GM12878 (cell line): Measurements from ENCODE around the gene DNAH17. TPM values are rescaled to one million over a fixed set of nuclear protein-coding genes. Genes with fewer than 3 reads are reported as not detected.

Experiments
- ATAC-seq: fragments of 200-7000 bp; cut with Tn5 transposase; 3 replicates; pipeline ENCODE4 v1.9.1; 2020; ENCODE audit warnings: mild to moderate bottlenecking, moderate library complexity
- BruUV-seq: library from RNA; stranded (reverse); fragments of 400-500 nt; replicated peaks from 2 replicates; lab custom pipeline; 2021; lab: Mats Ljungman, UMichigan
- CTCF ChIA-PET: fragments of 300-600 bp; sonication (Branson Sonifier 250); formaldehyde crosslinking; extraction: SDS; loops from one replicate; lab custom pipeline; 2021; ENCODE audit warnings: inconsistent platforms; lab: Yijun Ruan, JAX
- POLR2A ChIA-PET: fragments of 350-600 bp; formaldehyde crosslinking; extraction: SDS; loops from one replicate; lab custom pipeline; 2021; ENCODE audit warnings: inconsistent platforms; lab: Charles Lee
- RAD21 ChIA-PET: fragments of 300-600 bp; sonication (Branson Sonifier 250); formaldehyde crosslinking; loops from one replicate; lab custom pipeline; 2023; ENCODE audit warnings: antibody characterized with exemption; ENCODE audit not compliant: unreplicated experiment; lab: Charles Lee
- SMC1A ChIA-PET: fragments of 300-600 bp; sonication (Branson Sonifier 250); formaldehyde crosslinking; loops from one replicate; lab custom pipeline; 2023; ENCODE audit not compliant: unreplicated experiment, uncharacterized antibody; lab: Charles Lee
- DNase-seq: peaks from one replicate; pipeline ENCODE4 v3.0.0-alpha.2; 2011; ENCODE audit warnings: low read depth, low spot score
- FAIRE-seq: peaks from 3 replicates; lab custom pipeline; 2011; peaks lifted over from hg19 to GRCh38; lab: Jason Lieb, UNC
- H2AFZ ChIP-seq: 2 replicates; pipeline ENCODE4 v1.6.0; 2011; ENCODE audit warnings: low read depth, low read length, control low read depth; ENCODE audit not compliant: control insufficient read depth
- H3K27ac ChIP-seq: 2 replicates; pipeline ENCODE4 v1.5.1; 2011; ENCODE audit warnings: control low read depth; ENCODE audit not compliant: control insufficient read depth, insufficient read depth
- H3K27me3 ChIP-seq, 2 experiments: replicated peaks in 1 of 2; 2 replicates each; pipeline versions ENCODE4 v1.6.0 to v1.6.1; 2011; ENCODE audit warnings: low read length in 1 of 2; ENCODE audit not compliant: control insufficient read depth in 2 of 2, insufficient read depth in 2 of 2
- H3K36me3 ChIP-seq, 2 experiments: 2 replicates each; pipeline ENCODE4 v1.5.1; 2011; ENCODE audit warnings: low read length in 1 of 2; ENCODE audit not compliant: control insufficient read depth in 2 of 2, insufficient read depth in 2 of 2
- H3K4me1 ChIP-seq: 2 replicates; pipeline ENCODE4 v1.6.1; 2011; ENCODE audit warnings: mild to moderate bottlenecking, low read length, moderate library complexity, mixed read lengths; ENCODE audit not compliant: control insufficient read depth, insufficient read depth
- H3K4me2 ChIP-seq: 2 replicates; pipeline ENCODE4 v1.6.0; 2011; ENCODE audit warnings: control low read depth; ENCODE audit not compliant: control insufficient read depth, insufficient read depth
- H3K4me3 ChIP-seq: fragments of 200-600 bp; sonication (generic); 2 replicates; pipeline ENCODE4 v1.5.1; 2016
- H3K79me2 ChIP-seq: 2 replicates; pipeline ENCODE4 v1.6.0; 2011; ENCODE audit warnings: low read length; ENCODE audit not compliant: control insufficient read depth, insufficient read depth
- H3K9ac ChIP-seq: 2 replicates; pipeline ENCODE4 v1.8.0; 2011; ENCODE audit warnings: low read length, control low read depth, mixed read lengths; ENCODE audit not compliant: control insufficient read depth, insufficient read depth
- H3K9me3 ChIP-seq: replicated peaks from 3 replicates; pipeline ENCODE4 v1.5.1; 2011; ENCODE audit warnings: mild to moderate bottlenecking, low read length; ENCODE audit not compliant: control insufficient read depth, insufficient read depth
- H4K20me1 ChIP-seq: 2 replicates; pipeline ENCODE4 v1.6.0; 2011; ENCODE audit not compliant: control insufficient read depth, insufficient read depth
- BACH1 ChIP-seq: fragments of 450-650 bp; IDR thresholded peaks from 2 replicates; pipeline ENCODE4 v1.6.1; 2017; ENCODE audit warnings: mild to moderate bottlenecking, borderline replicate concordance
- FOXK2 ChIP-seq: fragments of 450-650 bp; IDR thresholded peaks from 2 replicates; pipeline ENCODE4 v1.6.1; 2017; ENCODE audit warnings: mild to moderate bottlenecking, moderate library complexity
- MEF2A ChIP-seq: IDR thresholded peaks from 2 replicates; pipeline ENCODE4 v1.6.1; 2011; ENCODE audit warnings: low read depth, mild to moderate bottlenecking, low read length, moderate library complexity; ENCODE audit not compliant: insufficient read depth
- NFXL1 ChIP-seq: fragments of 450-650 bp; IDR thresholded peaks from 2 replicates; pipeline ENCODE4 v1.6.1; 2017; ENCODE audit warnings: antibody characterized with exemption, mild to moderate bottlenecking, borderline replicate concordance
- POLR2AphosphoS5 ChIP-seq: IDR thresholded peaks from 2 replicates; pipeline ENCODE4 v1.6.1; 2011; ENCODE audit warnings: mild to moderate bottlenecking, low read length, inconsistent platforms
- RFX5 ChIP-seq: IDR thresholded peaks from 2 replicates; pipeline ENCODE4 v1.6.1; 2011; ENCODE audit warnings: low read depth, low read length, improper control_type of control experiment
- SREBF2 ChIP-seq: IDR thresholded peaks from 2 replicates; pipeline ENCODE4 v1.6.1; 2012; ENCODE audit warnings: mild to moderate bottlenecking, low read length
- TCF3 ChIP-seq: IDR thresholded peaks from 2 replicates; pipeline ENCODE4 v1.6.1; 2012; ENCODE audit warnings: low read depth, mild to moderate bottlenecking, low read length, borderline replicate concordance; ENCODE audit not compliant: insufficient read depth
- YY1 ChIP-seq: IDR thresholded peaks from 2 replicates; pipeline ENCODE4 v1.6.1; 2011; ENCODE audit warnings: low read depth, mild to moderate bottlenecking, low read length
- ZNF384 ChIP-seq: IDR thresholded peaks from 2 replicates; pipeline ENCODE4 v1.6.1; 2012; ENCODE audit warnings: low read depth, mild to moderate bottlenecking, low read length, improper control_type of control experiment, borderline replicate concordance
- WGBS: methylation state at CpG from one replicate; pipeline ENCODE4 v1.1.6; 2016; ENCODE audit warnings: low lambda C conversion rate; ENCODE audit not compliant: insufficient replicate concordance, insufficient coverage; ENCODE audit errors: missing lambda C conversion rate; 5-methylcytosine and 5-hydroxymethylcytosine counted together
- in situ Hi-C: fragments of 300-500 bp; cut with MboI; formaldehyde crosslinking; loops from 9 replicates; pipeline ENCODE4 v1.14.3; 2018; ENCODE audit warnings: mixed read lengths
- intact Hi-C: fragments of 100-400 bp; cut with micrococcal nuclease; formaldehyde crosslinking; loops from one replicate; pipeline ENCODE4 v1.14.2; 2022; ENCODE audit not compliant: unreplicated experiment
- polyA plus RNA-seq, 11 experiments: library from polyadenylated mRNA; depleted of rRNA in 4 of 11; unstranded in 6 of 11; stranded (reverse) in 5 of 11; fragments of >200 nt; fragmentation: Nextera tagmentation in 4 of 11; fragmentation: Illumina TruSeq in 1 of 11; extraction: Ambion mirVana in 4 of 11; extraction: Trizol in 1 of 11; gene quantifications; 1 replicate in 1 of 11; 2 replicates in 10 of 11; pipeline versions ENCODE4 v1.2.1 to v1.2.3, GENCODE V29; 2011 to 2016; ENCODE audit warnings: inconsistent platforms in 2 of 11, missing spikeins in 2 of 11, low read depth in 1 of 11
- total RNA-seq, 4 experiments: library from RNA; depleted of rRNA in 3 of 4; stranded (reverse); fragments of >200 nt in 3 of 4; fragmentation: Illumina TruSeq in 1 of 4; extraction: Trizol in 1 of 4; gene quantifications; 2 replicates each; pipeline versions ENCODE4 v1.2.1 to v1.2.3, GENCODE V29; 2013 to 2021

The DNAH17 gene
- total and polyA plus RNA-seq, 10 of the 15 experiments (the other 5 are each of a cell fraction or from before 2014, with no cell fraction given): 0.16 to 2.9 (median 0.56) TPM

DNA sequence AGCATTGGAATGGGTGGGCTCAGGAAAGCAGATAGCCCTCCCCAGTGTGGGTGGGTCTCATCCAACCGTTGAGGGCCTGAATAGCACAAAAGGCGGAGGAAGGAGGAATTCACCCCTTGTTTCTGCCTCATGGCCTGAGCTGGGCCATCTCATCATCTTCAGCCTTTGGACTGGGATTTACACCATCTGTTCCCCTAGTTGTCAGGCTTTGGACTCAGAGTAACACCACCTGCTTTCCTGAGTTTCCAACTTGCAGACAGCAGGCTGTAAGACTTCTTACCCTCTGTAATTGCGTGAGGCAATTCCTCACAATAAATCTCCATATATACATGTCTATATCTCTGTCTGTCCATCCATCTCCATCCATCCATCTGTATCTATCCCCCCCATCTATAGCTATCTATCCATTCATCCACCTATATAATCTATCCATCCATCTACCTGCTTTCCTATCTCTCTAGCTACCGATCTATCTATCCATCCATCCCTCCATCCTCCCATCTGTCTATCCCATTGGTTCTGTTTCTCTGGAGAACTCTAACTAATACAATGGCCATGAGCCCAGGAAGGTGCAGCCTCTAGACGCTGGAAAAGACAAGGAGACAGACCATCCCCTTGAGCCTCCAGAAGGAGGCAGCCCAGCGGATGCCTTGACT, 21.3 kb downstream of the DNAH17 start:
- H4K20me1 ChIP-seq: no peaks in the 10 kb centered on the region
- H3K9me3 ChIP-seq: no peaks in the 10 kb centered on the region
- TF ChIP-seq BACH1 (no peak), RFX5 (no peak), SREBF2 (no peak), YY1 (no peak), NFXL1 (no peak), ZNF384 (no peak), TCF3 (no peak), POLR2AphosphoS5 (no peak), FOXK2 (no peak), MEF2A (no peak)
- intact Hi-C loops: no loop called here
- H3K27ac ChIP-seq: no peak overlapping the region
- 51% methylated on average over 6 of the region's 6 CpGs for WGBS
- CTCF ChIA-PET: no interaction called here
- H3K36me3 ChIP-seq: no peaks in the 10 kb centered on the region
- no peak overlapping the region for H3K9ac ChIP-seq
- SMC1A ChIA-PET: no interaction called here
- no peaks in the 10 kb centered on the region for H3K27me3 ChIP-seq
- POLR2A ChIA-PET: no interaction called here
- DNase-seq (no peak), FAIRE-seq (no peak), ATAC-seq (no peak)
- H3K4me2 ChIP-seq: no peak overlapping the region
- no TSS peak for BruUV-seq
- H2AFZ ChIP-seq: no peak overlapping the region
- H3K79me2 ChIP-seq: no peaks in the 10 kb centered on the region
- no peaks in the 10 kb centered on the region for H3K4me1 ChIP-seq
- no peak overlapping the region for H3K4me3 ChIP-seq
- in situ Hi-C loops: no loop called here
- RAD21 ChIA-PET: no interaction called here
